SK-N-SH (cell line): ENCODE results near the gene PIGL.

Experiments used
- EZH2phosphoT487 ChIP-seq: fragments of 200-600 bp; sonication (generic); IDR thresholded peaks from 2 replicates; pipeline ENCODE4 v1.6.1; 2017; ENCODE audit warnings: low read depth, mixed run types, mild to moderate bottlenecking, antibody characterized with exemption, moderate library complexity, borderline replicate concordance
- RAD21 ChIP-seq: IDR thresholded peaks from 2 replicates; pipeline ENCODE4 v1.6.1; 2012; ENCODE audit warnings: mild to moderate bottlenecking, low read length
- TF ChIP-seq, protein P1 (sequence below): fragments of 200-600 bp; sonication (generic); IDR thresholded peaks from 2 replicates; pipeline ENCODE4 v1.6.1; 2017; ENCODE audit warnings: antibody characterized with exemption, mild to moderate bottlenecking, moderate library complexity

DNA sequence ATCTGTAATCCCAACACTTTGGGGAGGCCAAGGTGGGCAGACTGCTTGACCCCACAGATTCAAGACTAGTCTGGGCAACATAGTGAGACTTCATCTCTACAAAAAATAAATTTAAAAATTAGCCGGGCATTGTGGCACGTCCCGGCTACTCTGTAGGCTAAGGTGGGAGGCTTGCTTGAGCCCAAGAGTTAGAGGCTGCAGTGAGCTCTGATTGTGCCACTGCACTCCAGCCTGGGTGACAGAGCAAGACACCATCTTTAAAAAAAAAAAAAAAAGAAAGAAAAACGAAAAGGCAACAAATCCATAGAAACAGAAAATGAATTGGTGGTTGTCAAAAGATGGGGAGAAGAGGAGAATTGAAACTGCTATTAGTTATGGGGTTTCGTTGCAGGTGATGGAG is 29.4 kb upstream of the PIGL start:
- TF ChIP-seq EZH2phosphoT487 (no peak), RAD21 (no peak)
- TF ChIP-seq, protein P1, sequence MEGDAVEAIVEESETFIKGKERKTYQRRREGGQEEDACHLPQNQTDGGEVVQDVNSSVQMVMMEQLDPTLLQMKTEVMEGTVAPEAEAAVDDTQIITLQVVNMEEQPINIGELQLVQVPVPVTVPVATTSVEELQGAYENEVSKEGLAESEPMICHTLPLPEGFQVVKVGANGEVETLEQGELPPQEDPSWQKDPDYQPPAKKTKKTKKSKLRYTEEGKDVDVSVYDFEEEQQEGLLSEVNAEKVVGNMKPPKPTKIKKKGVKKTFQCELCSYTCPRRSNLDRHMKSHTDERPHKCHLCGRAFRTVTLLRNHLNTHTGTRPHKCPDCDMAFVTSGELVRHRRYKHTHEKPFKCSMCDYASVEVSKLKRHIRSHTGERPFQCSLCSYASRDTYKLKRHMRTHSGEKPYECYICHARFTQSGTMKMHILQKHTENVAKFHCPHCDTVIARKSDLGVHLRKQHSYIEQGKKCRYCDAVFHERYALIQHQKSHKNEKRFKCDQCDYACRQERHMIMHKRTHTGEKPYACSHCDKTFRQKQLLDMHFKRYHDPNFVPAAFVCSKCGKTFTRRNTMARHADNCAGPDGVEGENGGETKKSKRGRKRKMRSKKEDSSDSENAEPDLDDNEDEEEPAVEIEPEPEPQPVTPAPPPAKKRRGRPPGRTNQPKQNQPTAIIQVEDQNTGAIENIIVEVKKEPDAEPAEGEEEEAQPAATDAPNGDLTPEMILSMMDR, result no peak
